SK-N-MC (cell line): Measurements from ENCODE around the gene SH3PXD2B.
"Not testable (repeated sequence)": the region's sequence is repeated elsewhere in the genome, so short reads cannot be mapped to it uniquely, and the experiment has no call there.

Experiments used
- EZH2 ChIP-seq: fragments of 200-600 bp; sonication (generic); IDR thresholded peaks from one replicate; pipeline ENCODE4 v1.6.1; 2017; ENCODE audit warnings: antibody characterized with exemption
- FOXP2 ChIP-seq: optimal IDR thresholded peaks from 2 replicates; pipeline ENCODE3; 2011; ENCODE audit warnings: mild to moderate bottlenecking, moderate library complexity; ENCODE audit not compliant: insufficient read depth; ENCODE audit errors: extremely low read length, control extremely low read depth
- POLR2AphosphoS5 ChIP-seq: IDR thresholded peaks from 2 replicates; pipeline ENCODE4 v1.6.1; 2012; ENCODE audit warnings: mild to moderate bottlenecking, low read depth, low read length, borderline replicate concordance

- TF ChIP-seq EZH2, FOXP2, POLR2AphosphoS5: not testable (repeated sequence)
These were observed 57.3 kb downstream of the SH3PXD2B start for GRCh38 chr5:172396994-172397393.
